Panc1 (cell line): ENCODE results near the gene CGREF1. TPM values are rescaled to one million over a fixed set of nuclear protein-coding genes. Genes with fewer than 3 reads are reported as not detected.

ENCODE experiments used
- ATAC-seq: fragments of 200-7000 bp; cut with Tn5 transposase; 2 replicates; pipeline ENCODE4 v1.9.1; 2020; ENCODE audit warnings: mild to moderate bottlenecking, moderate library complexity
- BruUV-seq: library from RNA; stranded (reverse); fragments of 400-500 nt; replicated peaks from 2 replicates; lab custom pipeline; 2021; lab: Mats Ljungman, UMichigan
- CTCF ChIA-PET: fragments of 300-600 bp; sonication (Branson Sonifier 250); formaldehyde crosslinking; loops from one replicate; lab custom pipeline; 2022; ENCODE audit warnings: antibody characterized with exemption; lab: Charles Lee
- POLR2A ChIA-PET: fragments of 300-600 bp; sonication (Branson Sonifier 250); formaldehyde crosslinking; loops from one replicate; lab custom pipeline; 2022; ENCODE audit warnings: antibody characterized with exemption; lab: Charles Lee
- DNase-seq: peaks from one replicate; pipeline ENCODE4 v3.0.0-alpha.2; 2010; ENCODE audit warnings: low read depth, low spot score
- H3K27ac ChIP-seq: 2 replicates; pipeline ENCODE4 v1.5.1; 2011; ENCODE audit warnings: mild to moderate bottlenecking, low read length, inconsistent platforms
- H3K27me3 ChIP-seq: fragments of 200-500 bp; sonication (Bioruptor generic); 2 replicates; pipeline ENCODE4 v1.6.0; 2014; ENCODE audit warnings: low read length, inconsistent platforms; ENCODE audit not compliant: control insufficient read depth, insufficient read depth
- H3K36me3 ChIP-seq: fragments of 200-500 bp; sonication (Bioruptor generic); 2 replicates; pipeline ENCODE4 v1.5.1; 2014; ENCODE audit warnings: inconsistent platforms, mild to moderate bottlenecking, low read length, moderate library complexity; ENCODE audit not compliant: control insufficient read depth, insufficient read depth
- H3K4me1 ChIP-seq: 2 replicates; pipeline ENCODE4 v1.5.1; 2011; ENCODE audit warnings: inconsistent platforms, mild to moderate bottlenecking, low read length, moderate library complexity; ENCODE audit not compliant: control insufficient read depth, insufficient read depth
- H3K4me3 ChIP-seq, 2 experiments: 2 replicates each; pipeline ENCODE4 v1.5.1; 2011 to 2012; ENCODE audit warnings: low read depth in 2 of 2, low read length in 2 of 2, mild to moderate bottlenecking in 2 of 2, inconsistent platforms in 1 of 2, moderate library complexity in 1 of 2
- H3K9me3 ChIP-seq: fragments of 200-500 bp; sonication (Bioruptor generic); 2 replicates; pipeline ENCODE4 v1.5.1; 2014; ENCODE audit warnings: low read depth, mild to moderate bottlenecking, inconsistent platforms, low read length, moderate library complexity; ENCODE audit not compliant: control insufficient read depth, insufficient read depth
- POLR2AphosphoS5 ChIP-seq: IDR thresholded peaks from 2 replicates; pipeline ENCODE4 v1.6.1; 2012; ENCODE audit warnings: mild to moderate bottlenecking, low read depth, low read length, moderate library complexity
- SIN3A ChIP-seq: IDR thresholded peaks from 2 replicates; pipeline ENCODE4 v1.6.1; 2012; ENCODE audit warnings: low read depth, mild to moderate bottlenecking, low read length, moderate library complexity, borderline replicate concordance; ENCODE audit not compliant: insufficient read depth
- TCF7L2 ChIP-seq: IDR thresholded peaks from 2 replicates; pipeline ENCODE4 v1.6.1; 2011; ENCODE audit warnings: mild to moderate bottlenecking, low read depth, low read length, inconsistent platforms
- in situ Hi-C: cut with HindIII; loops from 2 replicates; pipeline ENCODE4 v1.10.0; 2016; ENCODE audit warnings: low sequenced_read_pairs, low pct_unique_long_range_greater_than_20kb
- intact Hi-C: fragments of 100-400 bp; cut with micrococcal nuclease; formaldehyde crosslinking; loops from one replicate; pipeline ENCODE4 v1.10.0; 2022; ENCODE audit not compliant: unreplicated experiment
- total RNA-seq: library from RNA; stranded (reverse); gene quantifications from one replicate; pipeline ENCODE4 v1.2.1, GENCODE V29; 2021; ENCODE audit not compliant: unreplicated experiment
- TF ChIP-seq, protein P1 (sequence below), 2 experiments: IDR thresholded peaks; 2 replicates each; pipeline ENCODE4 v1.6.1; 2011 to 2012; ENCODE audit warnings: low read depth in 2 of 2, control low read depth in 1 of 2, low read length in 1 of 2, mild to moderate bottlenecking in 1 of 2, moderate library complexity in 1 of 2; ENCODE audit not compliant: insufficient read depth in 1 of 2
- TF ChIP-seq, protein P2 (sequence below): fragments of 450-650 bp; IDR thresholded peaks from 2 replicates; pipeline ENCODE4 v1.5.1; 2017; ENCODE audit warnings: mild to moderate bottlenecking

Gene CGREF1
- total RNA-seq, 1 experiment from 2014 or later: 10.1 TPM

DNA sequence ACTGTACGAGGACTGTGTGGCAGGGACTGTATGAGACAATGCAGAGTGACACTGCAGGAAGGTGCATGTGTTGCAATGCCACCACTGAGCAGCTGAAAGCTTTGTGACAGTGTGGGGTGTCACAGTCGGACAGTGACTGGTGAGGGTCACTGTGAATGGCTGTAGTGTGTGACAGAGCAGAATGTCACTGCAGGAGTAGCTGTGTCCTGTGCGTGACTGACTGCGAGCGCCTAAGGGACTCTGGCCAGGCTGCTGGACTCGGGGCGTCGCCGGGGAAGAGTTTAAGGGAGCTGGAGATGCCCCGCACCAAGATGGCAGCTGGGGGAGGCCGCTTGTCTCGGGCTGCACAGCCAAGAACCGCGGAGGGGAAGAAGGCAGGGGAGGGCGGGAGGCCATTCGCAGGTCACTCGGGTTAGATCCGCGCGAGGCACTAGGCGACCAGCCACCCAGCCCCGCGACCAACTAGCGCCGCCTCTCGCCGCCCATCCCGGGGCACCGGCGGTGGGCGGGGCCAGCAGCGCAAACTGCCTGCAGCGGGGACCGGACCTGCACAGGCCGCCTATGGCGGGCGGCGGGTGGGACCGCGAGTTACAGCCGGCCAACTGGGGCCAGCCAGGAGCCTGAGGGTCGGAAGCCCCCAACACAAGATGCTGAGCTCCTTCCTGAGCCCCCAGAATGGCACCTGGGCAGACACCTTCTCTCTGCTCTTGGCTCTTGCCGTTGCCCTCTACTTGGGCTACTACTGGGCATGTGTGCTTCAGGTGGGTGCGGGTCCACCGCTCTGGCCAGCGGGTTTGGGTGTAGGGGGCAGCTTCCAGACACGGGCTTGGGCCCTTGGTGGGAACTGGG, 4.6 kb upstream of the CGREF1 start, which contains the start of gene ABHD1:
Gene ABHD1 (plus strand): TSS at position 514 of the 849 bp plus-strand sequence. CDS start 134 bp downstream, at position 648.
- ChIA-PET POLR2A (no interaction called here), CTCF (interaction anchor here (0.8 kb wide), 1 partner anchor 68 kb away, joined by 6 read pairs; no protein-coding TSS in a partner anchor)
- in situ Hi-C loops: no loop called here
- Histone ChIP-seq H3K27ac (peak within 1 kb of the TSS; percentile 25; the same call in 1 of the 2 replicates), H3K27me3 (no peaks in the 10 kb centered on the region; the same call in 1 of the 2 replicates), H3K9me3 (no peaks in the 10 kb centered on the region), H3K4me3 (peak within 1 kb of the TSS; percentile 56 to 63), H3K4me1 (no peaks in the 10 kb centered on the region; the same call in 1 of the 2 replicates), H3K36me3 (no peaks in the 10 kb centered on the region)
- BruUV-seq: no TSS peak
- TF ChIP-seq, protein P1, sequence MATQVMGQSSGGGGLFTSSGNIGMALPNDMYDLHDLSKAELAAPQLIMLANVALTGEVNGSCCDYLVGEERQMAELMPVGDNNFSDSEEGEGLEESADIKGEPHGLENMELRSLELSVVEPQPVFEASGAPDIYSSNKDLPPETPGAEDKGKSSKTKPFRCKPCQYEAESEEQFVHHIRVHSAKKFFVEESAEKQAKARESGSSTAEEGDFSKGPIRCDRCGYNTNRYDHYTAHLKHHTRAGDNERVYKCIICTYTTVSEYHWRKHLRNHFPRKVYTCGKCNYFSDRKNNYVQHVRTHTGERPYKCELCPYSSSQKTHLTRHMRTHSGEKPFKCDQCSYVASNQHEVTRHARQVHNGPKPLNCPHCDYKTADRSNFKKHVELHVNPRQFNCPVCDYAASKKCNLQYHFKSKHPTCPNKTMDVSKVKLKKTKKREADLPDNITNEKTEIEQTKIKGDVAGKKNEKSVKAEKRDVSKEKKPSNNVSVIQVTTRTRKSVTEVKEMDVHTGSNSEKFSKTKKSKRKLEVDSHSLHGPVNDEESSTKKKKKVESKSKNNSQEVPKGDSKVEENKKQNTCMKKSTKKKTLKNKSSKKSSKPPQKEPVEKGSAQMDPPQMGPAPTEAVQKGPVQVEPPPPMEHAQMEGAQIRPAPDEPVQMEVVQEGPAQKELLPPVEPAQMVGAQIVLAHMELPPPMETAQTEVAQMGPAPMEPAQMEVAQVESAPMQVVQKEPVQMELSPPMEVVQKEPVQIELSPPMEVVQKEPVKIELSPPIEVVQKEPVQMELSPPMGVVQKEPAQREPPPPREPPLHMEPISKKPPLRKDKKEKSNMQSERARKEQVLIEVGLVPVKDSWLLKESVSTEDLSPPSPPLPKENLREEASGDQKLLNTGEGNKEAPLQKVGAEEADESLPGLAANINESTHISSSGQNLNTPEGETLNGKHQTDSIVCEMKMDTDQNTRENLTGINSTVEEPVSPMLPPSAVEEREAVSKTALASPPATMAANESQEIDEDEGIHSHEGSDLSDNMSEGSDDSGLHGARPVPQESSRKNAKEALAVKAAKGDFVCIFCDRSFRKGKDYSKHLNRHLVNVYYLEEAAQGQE (IDR thresholded peaks at IDR 0.05; ENCODE audit: insufficient read depth in 1 of 2, low read depth in 2 of 2, low read length in 1 of 2): no peak; a peak in 1 of 4 replicates
- no peak for TF ChIP-seq POLR2AphosphoS5
- TF ChIP-seq, protein P2, sequence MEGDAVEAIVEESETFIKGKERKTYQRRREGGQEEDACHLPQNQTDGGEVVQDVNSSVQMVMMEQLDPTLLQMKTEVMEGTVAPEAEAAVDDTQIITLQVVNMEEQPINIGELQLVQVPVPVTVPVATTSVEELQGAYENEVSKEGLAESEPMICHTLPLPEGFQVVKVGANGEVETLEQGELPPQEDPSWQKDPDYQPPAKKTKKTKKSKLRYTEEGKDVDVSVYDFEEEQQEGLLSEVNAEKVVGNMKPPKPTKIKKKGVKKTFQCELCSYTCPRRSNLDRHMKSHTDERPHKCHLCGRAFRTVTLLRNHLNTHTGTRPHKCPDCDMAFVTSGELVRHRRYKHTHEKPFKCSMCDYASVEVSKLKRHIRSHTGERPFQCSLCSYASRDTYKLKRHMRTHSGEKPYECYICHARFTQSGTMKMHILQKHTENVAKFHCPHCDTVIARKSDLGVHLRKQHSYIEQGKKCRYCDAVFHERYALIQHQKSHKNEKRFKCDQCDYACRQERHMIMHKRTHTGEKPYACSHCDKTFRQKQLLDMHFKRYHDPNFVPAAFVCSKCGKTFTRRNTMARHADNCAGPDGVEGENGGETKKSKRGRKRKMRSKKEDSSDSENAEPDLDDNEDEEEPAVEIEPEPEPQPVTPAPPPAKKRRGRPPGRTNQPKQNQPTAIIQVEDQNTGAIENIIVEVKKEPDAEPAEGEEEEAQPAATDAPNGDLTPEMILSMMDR: no peak
- no peak for TF ChIP-seq TCF7L2
- TF ChIP-seq SIN3A: no peak
- ATAC-seq (peak; percentile 84), DNase-seq (no peak)
- intact Hi-C loops: no loop called here

DNA sequence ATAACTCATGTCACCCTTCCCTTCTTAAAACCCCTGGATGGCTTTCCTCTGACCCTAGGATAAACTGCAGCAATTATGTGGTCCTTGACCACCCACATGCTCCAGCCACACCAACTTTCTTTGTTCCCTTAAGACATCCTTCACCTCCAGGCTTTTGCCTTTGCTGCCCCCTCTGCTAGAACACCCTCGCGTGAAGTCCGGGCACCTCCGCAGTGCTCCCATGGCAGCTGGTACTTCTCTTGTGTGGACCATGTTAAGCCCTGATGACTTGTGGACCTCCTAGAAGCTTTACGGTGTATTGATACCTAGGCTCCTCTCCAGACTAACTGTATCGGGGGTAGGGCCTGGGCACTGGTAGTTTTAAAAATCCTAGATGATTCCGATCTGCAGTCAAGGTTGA, 3.9 kb upstream of the CGREF1 start:
- Histone ChIP-seq H3K27ac (no peak overlapping the region), H3K27me3 (no peaks in the 10 kb centered on the region; the same call in 1 of the 2 replicates), H3K4me3 (peak overlapping the region in 1 of 2 experiments; percentile 63; a peak in 2 of 4 replicates), H3K36me3 (no peaks in the 10 kb centered on the region), H3K9me3 (no peaks in the 10 kb centered on the region), H3K4me1 (peaks cover 4% of the 10 kb centered on the region)
- ChIA-PET CTCF (no interaction called here), POLR2A (no interaction called here)
- TF ChIP-seq, protein P2: no peak
- TF ChIP-seq POLR2AphosphoS5 (no peak), TCF7L2 (no peak)
- DNase-seq: no peak
- intact Hi-C loops (no loop called here), in situ Hi-C loops (no loop called here)
- ATAC-seq: no peak
- BruUV-seq: no TSS peak
